ENCODE data around the gene AGAP5.
A peak's percentile ranks its signal among the peaks of the same experiment; 100 is the strongest.

Gene AGAP5

DNA sequence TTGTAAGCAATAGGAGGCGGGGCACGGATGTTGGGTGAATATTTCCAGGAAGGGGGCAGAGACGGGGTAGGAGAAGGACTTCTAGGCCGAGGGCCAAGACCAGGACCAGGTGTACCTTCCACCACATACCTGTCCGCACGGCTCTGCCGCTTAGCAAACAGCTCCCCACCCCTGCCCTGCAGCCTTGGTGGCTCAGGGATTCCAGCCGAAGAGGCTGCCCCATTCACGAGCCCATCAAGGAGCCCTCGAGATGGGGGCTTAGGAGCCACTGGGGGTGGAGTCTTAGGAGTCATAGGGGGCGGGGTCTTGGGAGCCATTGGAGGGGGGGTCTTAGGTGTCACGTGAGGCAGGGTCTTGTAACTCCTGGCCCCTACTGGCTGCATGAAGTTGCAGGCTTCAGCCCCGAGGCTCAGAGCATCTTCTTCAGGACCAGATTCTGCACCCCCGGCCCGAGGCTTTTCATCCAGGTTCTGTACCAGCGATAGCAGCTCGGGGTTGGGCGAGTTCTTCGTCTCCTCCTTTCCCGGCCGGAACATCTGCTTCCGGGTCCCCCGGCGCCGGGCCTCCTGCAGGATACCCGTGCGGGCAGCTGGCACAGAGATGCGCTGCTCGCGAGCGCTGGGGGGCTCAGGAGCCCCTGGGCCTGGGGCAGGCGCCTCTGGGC, 50.6 kb downstream of the AGAP5 start:
- Histone ChIP-seq H3K4me3 (ENCODE audit: low read length in 2 of 2) (peak overlapping the region; percentile 55 to 85), H2AK5ac (ENCODE audit: low read depth, low read length) (peak overlapping the region; percentile 91), H3K36me3 (replicated peaks in 1 of 2; ENCODE audit: control insufficient read depth in 2 of 2, insufficient read depth in 2 of 2, low read length in 2 of 2) (no peaks in the 10 kb centered on the region), H2BK15ac (ENCODE audit: low read length) (peak overlapping the region; percentile 98), H4K91ac (ENCODE audit: low read depth, low read length, poor library complexity) (peak overlapping the region; percentile 86), H2BK12ac (ENCODE audit: low read length) (peak overlapping the region; percentile 27), H3K27me3 (ENCODE audit: control insufficient read depth in 3 of 3, insufficient read depth in 3 of 3, low read depth in 1 of 3, low read length in 3 of 3) (no peaks in the 10 kb centered on the region), H3K4me1 (ENCODE audit: control insufficient read depth in 2 of 2, insufficient read depth in 1 of 2, low read depth in 1 of 2, low read length in 2 of 2) (peaks cover 0 to 22% of the 10 kb centered on the region in 2 donors), H3K79me1 (ENCODE audit: low read depth, low read length) (peaks cover 1% of the 10 kb centered on the region), H3K23ac (ENCODE audit: low read depth, low read length, poor library complexity) (peak overlapping the region; percentile 69), H3K4me2 (ENCODE audit: insufficient read depth, low read length, poor library complexity, severe bottlenecking) (peak overlapping the region; percentile 92), H2BK5ac (ENCODE audit: low read length) (peak overlapping the region; percentile 95), H4K8ac (ENCODE audit: low read depth, low read length) (no peak overlapping the region), H2BK120ac (ENCODE audit: low read depth, low read length) (peak overlapping the region; percentile 64), H3K14ac (ENCODE audit: low read length) (peak overlapping the region; percentile 82), H3K4ac (ENCODE audit: low read length) (peak overlapping the region; percentile 81), H3K9ac (ENCODE audit: low read depth, low read length, poor library complexity) (peak overlapping the region; percentile 79), H3K9me3 (replicated peaks in 1 of 2; ENCODE audit: control insufficient read depth in 2 of 2, insufficient read depth in 1 of 2, low read depth in 1 of 2, low read length in 2 of 2) (no peaks in the 10 kb centered on the region), H3K27ac (replicated peaks; ENCODE audit: low read length) (peak overlapping the region; percentile 47), H3K18ac (ENCODE audit: low read length) (peak overlapping the region; percentile 97), H2AFZ (ENCODE audit: low read length) (peak overlapping the region; percentile 95)
- no CpG with 5 or more reads among the region's 32 CpGs for WGBS, 2 donors (ENCODE audit: extremely low coverage in 2 of 2, insufficient read length in 2 of 2, insufficient replicate concordance in 1 of 2)
- DNase-seq (ENCODE audit: low spot score), result peak; percentile 81

GRCh38 chr10:73646598-73647041, 51.3 kb downstream of the AGAP5 start:
- Histone ChIP-seq H3K14ac (ENCODE audit: low read length) (no peak overlapping the region), H3K36me3 (replicated peaks in 1 of 2; ENCODE audit: control insufficient read depth in 2 of 2, insufficient read depth in 2 of 2, low read length in 2 of 2) (no peaks in the 10 kb centered on the region), H2AFZ (ENCODE audit: low read length) (peak overlapping the region; percentile 95), H2BK15ac (ENCODE audit: low read length) (peak overlapping the region; percentile 98), H3K4me2 (ENCODE audit: insufficient read depth, low read length, poor library complexity, severe bottlenecking) (no peak overlapping the region), H2BK12ac (ENCODE audit: low read length) (no peak overlapping the region), H3K27ac (replicated peaks; ENCODE audit: low read length) (no peak overlapping the region), H3K79me1 (ENCODE audit: low read depth, low read length) (peaks cover 1% of the 10 kb centered on the region), H2BK120ac (ENCODE audit: low read depth, low read length) (no peak overlapping the region), H3K27me3 (ENCODE audit: control insufficient read depth in 3 of 3, insufficient read depth in 3 of 3, low read depth in 1 of 3, low read length in 3 of 3) (no peaks in the 10 kb centered on the region), H3K9ac (ENCODE audit: low read depth, low read length, poor library complexity) (peak overlapping the region; percentile 25), H3K4me1 (ENCODE audit: control insufficient read depth in 2 of 2, insufficient read depth in 1 of 2, low read depth in 1 of 2, low read length in 2 of 2) (peaks cover 0 to 23% of the 10 kb centered on the region in 2 donors), H2AK5ac (ENCODE audit: low read depth, low read length) (peak overlapping the region; percentile 91), H4K91ac (ENCODE audit: low read depth, low read length, poor library complexity) (no peak overlapping the region), H3K23ac (ENCODE audit: low read depth, low read length, poor library complexity) (no peak overlapping the region), H3K18ac (ENCODE audit: low read length) (peak overlapping the region; percentile 96), H4K8ac (ENCODE audit: low read depth, low read length) (peak overlapping the region; percentile 89), H3K9me3 (replicated peaks in 1 of 2; ENCODE audit: control insufficient read depth in 2 of 2, insufficient read depth in 1 of 2, low read depth in 1 of 2, low read length in 2 of 2) (no peaks in the 10 kb centered on the region), H3K4ac (ENCODE audit: low read length) (peak overlapping the region; percentile 62), H3K4me3 (ENCODE audit: low read length in 2 of 2) (no peak overlapping the region), H2BK5ac (ENCODE audit: low read length) (peak overlapping the region; percentile 95)
- no peak for DNase-seq (ENCODE audit: low spot score)
- WGBS, 2 donors (ENCODE audit: extremely low coverage in 2 of 2, insufficient read length in 2 of 2, insufficient replicate concordance in 1 of 2), result no CpG with 5 or more reads among the region's 9 CpGs

GRCh38 chr10:73645251-73645650, 52.7 kb downstream of the AGAP5 start:
- no peak overlapping the region for H3K9ac ChIP-seq (ENCODE audit: low read depth, low read length, poor library complexity)
- H2AK5ac ChIP-seq (ENCODE audit: low read depth, low read length), result no peak overlapping the region
- 100% methylated on average over 1 of the region's 3 CpGs for WGBS, 2 donors (ENCODE audit: extremely low coverage in 2 of 2, insufficient read length in 2 of 2, insufficient replicate concordance in 1 of 2)
- peak overlapping the region; percentile 79 for H2AFZ ChIP-seq (ENCODE audit: low read length)
- H3K27ac ChIP-seq (replicated peaks; ENCODE audit: low read length), result no peak overlapping the region
- H4K91ac ChIP-seq (ENCODE audit: low read depth, low read length, poor library complexity), result no peak overlapping the region
- H4K8ac ChIP-seq (ENCODE audit: low read depth, low read length), result no peak overlapping the region
- H3K18ac ChIP-seq (ENCODE audit: low read length), result no peak overlapping the region
- H3K23ac ChIP-seq (ENCODE audit: low read depth, low read length, poor library complexity), result no peak overlapping the region
- no peak overlapping the region for H2BK5ac ChIP-seq (ENCODE audit: low read length)
- no peak overlapping the region for H3K4me3 ChIP-seq (ENCODE audit: low read length in 2 of 2)
- H3K4ac ChIP-seq (ENCODE audit: low read length), result no peak overlapping the region
- no peak overlapping the region for H2BK12ac ChIP-seq (ENCODE audit: low read length)
- H3K9me3 ChIP-seq (replicated peaks in 1 of 2; ENCODE audit: control insufficient read depth in 2 of 2, insufficient read depth in 1 of 2, low read depth in 1 of 2, low read length in 2 of 2), result no peaks in the 10 kb centered on the region
- H2BK15ac ChIP-seq (ENCODE audit: low read length), result peak overlapping the region; percentile 11
- peaks cover 0 to 23% of the 10 kb centered on the region in 2 donors for H3K4me1 ChIP-seq (ENCODE audit: control insufficient read depth in 2 of 2, insufficient read depth in 1 of 2, low read depth in 1 of 2, low read length in 2 of 2)
- peaks cover 0 to 4% (median 0%) of the 10 kb centered on the region in 3 experiments for H3K27me3 ChIP-seq (ENCODE audit: control insufficient read depth in 3 of 3, insufficient read depth in 3 of 3, low read depth in 1 of 3, low read length in 3 of 3)
- no peak overlapping the region for H3K4me2 ChIP-seq (ENCODE audit: insufficient read depth, low read length, poor library complexity, severe bottlenecking)
- no peak overlapping the region for H3K14ac ChIP-seq (ENCODE audit: low read length)
- H3K79me1 ChIP-seq (ENCODE audit: low read depth, low read length), result no peaks in the 10 kb centered on the region
- no peak for DNase-seq (ENCODE audit: low spot score)
- no peaks in the 10 kb centered on the region for H3K36me3 ChIP-seq (replicated peaks in 1 of 2; ENCODE audit: control insufficient read depth in 2 of 2, insufficient read depth in 2 of 2, low read length in 2 of 2)
- no peak overlapping the region for H2BK120ac ChIP-seq (ENCODE audit: low read depth, low read length)

DNA sequence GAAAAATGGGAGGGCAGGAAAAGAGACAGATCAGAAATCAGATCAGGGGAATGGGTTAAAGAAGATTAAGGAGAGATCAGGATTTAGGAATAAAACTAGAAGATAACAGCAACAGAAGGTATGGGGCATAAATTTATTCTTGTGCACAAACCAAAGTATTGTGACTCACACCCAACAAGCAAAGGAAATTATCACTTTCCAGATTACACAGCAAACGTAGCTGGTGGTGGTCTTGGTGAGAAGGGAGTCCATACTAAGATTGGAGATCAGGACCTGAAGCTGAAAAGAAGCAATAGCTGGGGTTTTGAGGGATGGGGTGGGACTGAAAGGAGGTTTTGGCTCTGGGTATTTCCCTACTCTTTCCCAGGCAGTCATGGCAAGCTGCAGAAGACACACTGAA, 53.1 kb downstream of the AGAP5 start:
- H3K23ac ChIP-seq (ENCODE audit: low read depth, low read length, poor library complexity), result no peak overlapping the region
- no peaks in the 10 kb centered on the region for H3K79me1 ChIP-seq (ENCODE audit: low read depth, low read length)
- no peaks in the 10 kb centered on the region for H3K36me3 ChIP-seq (replicated peaks in 1 of 2; ENCODE audit: control insufficient read depth in 2 of 2, insufficient read depth in 2 of 2, low read length in 2 of 2)
- H4K91ac ChIP-seq (ENCODE audit: low read depth, low read length, poor library complexity), result no peak overlapping the region
- H3K4ac ChIP-seq (ENCODE audit: low read length), result no peak overlapping the region
- H3K4me3 ChIP-seq (ENCODE audit: low read length in 2 of 2), result no peak overlapping the region
- H3K18ac ChIP-seq (ENCODE audit: low read length), result no peak overlapping the region
- no peak overlapping the region for H2AK5ac ChIP-seq (ENCODE audit: low read depth, low read length)
- no peak overlapping the region for H4K8ac ChIP-seq (ENCODE audit: low read depth, low read length)
- H2BK5ac ChIP-seq (ENCODE audit: low read length), result no peak overlapping the region
- no peak overlapping the region for H3K27ac ChIP-seq (replicated peaks; ENCODE audit: low read length)
- DNase-seq (ENCODE audit: low spot score), result no peak
- H2AFZ ChIP-seq (ENCODE audit: low read length), result peak overlapping the region; percentile 79
- no peak overlapping the region for H3K14ac ChIP-seq (ENCODE audit: low read length)
- no peak overlapping the region for H3K9ac ChIP-seq (ENCODE audit: low read depth, low read length, poor library complexity)
- no peak overlapping the region for H2BK120ac ChIP-seq (ENCODE audit: low read depth, low read length)
- H3K4me1 ChIP-seq (ENCODE audit: control insufficient read depth in 2 of 2, insufficient read depth in 1 of 2, low read depth in 1 of 2, low read length in 2 of 2), result peaks cover 0 to 23% of the 10 kb centered on the region in 2 donors
- WGBS, 2 donors (ENCODE audit: extremely low coverage in 2 of 2, insufficient read length in 2 of 2, insufficient replicate concordance in 1 of 2), result no CpG with 5 or more reads among the region's 1 CpG
- H2BK12ac ChIP-seq (ENCODE audit: low read length), result no peak overlapping the region
- H3K27me3 ChIP-seq (ENCODE audit: control insufficient read depth in 3 of 3, insufficient read depth in 3 of 3, low read depth in 1 of 3, low read length in 3 of 3), result peaks cover 0 to 4% (median 0%) of the 10 kb centered on the region in 3 experiments
- no peak overlapping the region for H3K4me2 ChIP-seq (ENCODE audit: insufficient read depth, low read length, poor library complexity, severe bottlenecking)
- H3K9me3 ChIP-seq (replicated peaks in 1 of 2; ENCODE audit: control insufficient read depth in 2 of 2, insufficient read depth in 1 of 2, low read depth in 1 of 2, low read length in 2 of 2), result no peaks in the 10 kb centered on the region
- H2BK15ac ChIP-seq (ENCODE audit: low read length), result peak overlapping the region; percentile 11

Measured in neuronal stem cell (in vitro differentiated cells).